OCI-LY7 (cell line): ENCODE results near the gene MCCD1.

ENCODE experiments used
- CTCF ChIP-seq: fragments of 200-600 bp; sonication (generic); conservative IDR thresholded peaks from 2 replicates; pipeline ENCODE4 v1.5.1; 2014; ENCODE audit warnings: mild to moderate bottlenecking, antibody characterized with exemption, low read length, moderate library complexity, mixed read lengths
- EZH2phosphoT487 ChIP-seq: fragments of 200-600 bp; sonication (generic); IDR thresholded peaks from 2 replicates; pipeline ENCODE4 v1.6.1; 2018; ENCODE audit warnings: low read depth, borderline replicate concordance, mild to moderate bottlenecking, mixed run types, antibody characterized with exemption, low read length, moderate library complexity, mixed read lengths

- TF ChIP-seq CTCF: no peak
- TF ChIP-seq EZH2phosphoT487: no peak
These were observed 49.4 kb upstream of the MCCD1 start for GRCh38 chr6:31479151-31479932.
